Neural cell (in vitro differentiated cells): ENCODE data around the gene SPTBN1. TPM values are rescaled to one million over a fixed set of nuclear protein-coding genes. Genes with fewer than 3 reads are reported as not detected.

Source experiments
- H2AFZ ChIP-seq: fragments of 200-600, 300-800 bp; sonication (generic), shearing (Covaris generic); 2 replicates; pipeline ENCODE4 v1.6.0; 2014; ENCODE audit warnings: low read depth, mild to moderate bottlenecking, antibody characterized with exemption, low read length, moderate library complexity
- H3F3A ChIP-seq: fragments of 200-600 bp; shearing (Covaris generic); 2 replicates; pipeline ENCODE4 v1.6.1; 2016; ENCODE audit warnings: mild to moderate bottlenecking, moderate library complexity, mixed read lengths, antibody characterized with exemption, low read length; ENCODE audit not compliant: insufficient read depth, poor library complexity, severe bottlenecking
- H3K27ac ChIP-seq: fragments of 200-600, 300-800 bp; sonication (generic), shearing (Covaris generic); 2 replicates; pipeline ENCODE4 v1.5.1; 2014; ENCODE audit warnings: mild to moderate bottlenecking, low read length, moderate library complexity
- H3K27me3 ChIP-seq: fragments of 300-800, 200-600 bp; sonication (generic), shearing (Covaris generic); 2 replicates; pipeline ENCODE4 v1.6.0; 2014; ENCODE audit warnings: mild to moderate bottlenecking, low read depth, low read length, moderate library complexity; ENCODE audit not compliant: insufficient read depth
- H3K36me3 ChIP-seq: fragments of 300-800, 200-600 bp; sonication (generic), shearing (Covaris generic); 2 replicates; pipeline ENCODE4 v1.5.1; 2014; ENCODE audit warnings: mild to moderate bottlenecking, antibody characterized with exemption, low read length, moderate library complexity; ENCODE audit not compliant: insufficient read depth
- H3K4me2 ChIP-seq: fragments of 300-800, 200-600 bp; sonication (generic), shearing (Covaris generic); 2 replicates; pipeline ENCODE4 v1.6.0; 2014; ENCODE audit warnings: mild to moderate bottlenecking, low read length
- H3K4me3 ChIP-seq: fragments of 300-800, 200-600 bp; sonication (generic), shearing (Covaris generic); 2 replicates; pipeline ENCODE4 v1.5.1; 2014; ENCODE audit warnings: mild to moderate bottlenecking, low read length, moderate library complexity
- H3K79me2 ChIP-seq: fragments of 200-600 bp; shearing (Covaris generic); replicated peaks from 2 replicates; pipeline ENCODE4 v1.6.0; 2014; ENCODE audit warnings: mild to moderate bottlenecking, low read length, moderate library complexity; ENCODE audit not compliant: insufficient read depth
- H3K9ac ChIP-seq: fragments of 300-800, 200-600 bp; sonication (generic), shearing (Covaris generic); 2 replicates; pipeline ENCODE4 v1.6.1; 2016; ENCODE audit warnings: mild to moderate bottlenecking, low read length, mixed read lengths
- H3K9me2 ChIP-seq: fragments of 200-600 bp; shearing (Covaris generic); 2 replicates; pipeline ENCODE4 v1.6.1; 2016; ENCODE audit warnings: mild to moderate bottlenecking, low read length, mixed read lengths; ENCODE audit not compliant: insufficient read depth
- H3K9me3 ChIP-seq: fragments of 200-600, 300-800 bp; sonication (generic), shearing (Covaris generic); 2 replicates; pipeline ENCODE4 v1.6.1; 2016; ENCODE audit warnings: mild to moderate bottlenecking, mixed run types, low read length, moderate library complexity, mixed read lengths
- H4K20me1 ChIP-seq: fragments of 200-600 bp; shearing (Covaris generic); 2 replicates; pipeline ENCODE4 v1.6.1; 2016; ENCODE audit warnings: mild to moderate bottlenecking, mixed run types; ENCODE audit not compliant: insufficient read depth
- CTCF ChIP-seq: fragments of 450-650 bp; IDR thresholded peaks from 2 replicates; pipeline ENCODE4 v1.5.1; 2014; ENCODE audit warnings: antibody characterized with exemption, mild to moderate bottlenecking, moderate library complexity; ENCODE audit not compliant: poor library complexity, severe bottlenecking
- EP300 ChIP-seq: fragments of 450-650 bp; conservative IDR thresholded peaks from 2 replicates; pipeline ENCODE4 v1.6.1; 2014; ENCODE audit warnings: antibody characterized with exemption, mild to moderate bottlenecking, moderate library complexity; ENCODE audit not compliant: poor library complexity, severe bottlenecking
- EZH2 ChIP-seq: fragments of 200-600, 300-800 bp; shearing (Covaris generic), sonication (generic); IDR thresholded peaks from 2 replicates; pipeline ENCODE4 v1.6.1; 2014; ENCODE audit warnings: antibody characterized with exemption, low read length, borderline replicate concordance, mild to moderate bottlenecking; ENCODE audit not compliant: insufficient read depth, poor library complexity, severe bottlenecking
- MXI1 ChIP-seq: fragments of 450-650 bp; conservative IDR thresholded peaks from 2 replicates; pipeline ENCODE4 v1.6.1; 2014; ENCODE audit warnings: antibody characterized with exemption, mild to moderate bottlenecking; ENCODE audit not compliant: poor library complexity, severe bottlenecking
- POLR2AphosphoS5 ChIP-seq: IDR thresholded peaks from 2 replicates; pipeline ENCODE4 v1.6.1; 2012
- RAD21 ChIP-seq: fragments of 450-650 bp; conservative IDR thresholded peaks from 2 replicates; pipeline ENCODE4 v1.6.1; 2014; ENCODE audit warnings: antibody characterized with exemption, mild to moderate bottlenecking, moderate library complexity
- REST ChIP-seq: IDR thresholded peaks from 2 replicates; pipeline ENCODE4 v1.6.1; 2012; ENCODE audit warnings: borderline replicate concordance
- SMC3 ChIP-seq: fragments of 450-650 bp; conservative IDR thresholded peaks from 2 replicates; pipeline ENCODE4 v1.6.1; 2014; ENCODE audit warnings: antibody characterized with exemption, mild to moderate bottlenecking, moderate library complexity; ENCODE audit not compliant: poor library complexity
- TAF1 ChIP-seq: IDR thresholded peaks from 2 replicates; pipeline ENCODE4 v1.6.1; 2012; ENCODE audit warnings: low read depth
- polyA plus RNA-seq: library from polyadenylated mRNA; depleted of rRNA; stranded (reverse); fragments of >200 nt; gene quantifications from 2 replicates; pipeline ENCODE4 v1.2.3, GENCODE V29; 2014

SPTBN1 gene
- polyA plus RNA-seq, 1 donor from 2014 or later: 92.1 TPM

- H4K20me1 ChIP-seq: peaks cover 15% of the 10 kb centered on the region
- TF ChIP-seq POLR2AphosphoS5 (no peak), EZH2 (no peak), RAD21 (no peak), TAF1 (no peak), CTCF (no peak), MXI1 (no peak), REST (no peak), SMC3 (no peak), EP300 (no peak)
- H3K79me2 ChIP-seq: peaks cover 21% of the 10 kb centered on the region
- no peak overlapping the region for H3K27ac ChIP-seq
- H3K9ac ChIP-seq: no peak overlapping the region
- H3K36me3 ChIP-seq: peaks cover 13% of the 10 kb centered on the region
- H3K4me2 ChIP-seq: no peak overlapping the region
- H3K27me3 ChIP-seq: no peaks in the 10 kb centered on the region
- no peak overlapping the region for H2AFZ ChIP-seq
- H3K9me3 ChIP-seq: no peaks in the 10 kb centered on the region
- H3F3A ChIP-seq: no peaks in the 10 kb centered on the region
- no peak overlapping the region for H3K4me3 ChIP-seq
- H3K9me2 ChIP-seq: no peaks in the 10 kb centered on the region
Measured at GRCh38 chr2:54609241-54609640, 153.1 kb downstream of the SPTBN1 start.

GRCh38 chr2:54609647-54610046, 153.5 kb downstream of the SPTBN1 start:
- Histone ChIP-seq H3K9me2 (no peaks in the 10 kb centered on the region), H4K20me1 (peaks cover 11% of the 10 kb centered on the region), H3K36me3 (peaks cover 13% of the 10 kb centered on the region), H3K27me3 (no peaks in the 10 kb centered on the region), H3K79me2 (peaks cover 21% of the 10 kb centered on the region), H3K27ac (no peak overlapping the region), H3F3A (no peaks in the 10 kb centered on the region), H2AFZ (no peak overlapping the region), H3K4me3 (no peak overlapping the region), H3K9ac (no peak overlapping the region), H3K9me3 (no peaks in the 10 kb centered on the region), H3K4me2 (no peak overlapping the region)
- TF ChIP-seq RAD21 (no peak), TAF1 (no peak), CTCF (no peak), EP300 (no peak), POLR2AphosphoS5 (no peak), REST (no peak), MXI1 (no peak), SMC3 (no peak), EZH2 (no peak)
